Esophagus squamous epithelium (tissue), 5 donors: Measurements from ENCODE around the gene HTRA2. TPM values are rescaled to one million over a fixed set of nuclear protein-coding genes. Genes with fewer than 3 reads are reported as not detected.

Source experiments
- DNase-seq: peaks from one replicate; lab custom pipeline; 2025; lab: John Stamatoyannopoulos, UW
- H3K27ac ChIP-seq, 4 donors: fragments of 200-600 bp; sonication (generic); one replicate each; pipeline ENCODE4 v1.5.1; 2016 to 2019; ENCODE audit warnings: mild to moderate bottlenecking in 1 of 4
- H3K27me3 ChIP-seq, 4 donors: fragments of 200-600 bp; sonication (generic); 1 replicate in 3 of 4; 2 replicates in 1 of 4; pipeline versions ENCODE4 v1.5.1 to v1.6.0; 2017 to 2021; ENCODE audit warnings: antibody characterized with exemption in 1 of 4
- H3K36me3 ChIP-seq, 3 donors: fragments of 200-600 bp; sonication (generic); one replicate each; pipeline ENCODE4 v1.5.1; 2016 to 2019
- H3K4me1 ChIP-seq, 3 donors: fragments of 200-600 bp; sonication (generic); one replicate each; pipeline ENCODE4 v1.5.1; 2017 to 2019
- H3K4me3 ChIP-seq, 4 donors: fragments of 200-600 bp; sonication (generic); 1 replicate in 3 of 4; 2 replicates in 1 of 4; pipeline ENCODE4 v1.5.1; 2016 to 2019; ENCODE audit warnings: mild to moderate bottlenecking in 2 of 4, moderate library complexity in 1 of 4
- H3K9me3 ChIP-seq, 3 donors: fragments of 200-600 bp; sonication (generic); one replicate each; pipeline ENCODE4 v1.5.1; 2016 to 2019
- CTCF ChIP-seq, 6 experiments: fragments of 450-650 bp in 4 of 6; fragments of 200-600 bp in 2 of 6; sonication (generic) in 2 of 6; IDR thresholded peaks; one replicate each; pipeline ENCODE4 v1.5.1; 2016 to 2019; ENCODE audit warnings: antibody characterized with exemption in 6 of 6, mild to moderate bottlenecking in 4 of 6, moderate library complexity in 4 of 6
- POLR2A ChIP-seq, 4 donors: fragments of 450-650 bp; IDR thresholded peaks; one replicate each; pipeline ENCODE4 v1.6.1; 2017; ENCODE audit warnings: antibody characterized with exemption in 4 of 4, mild to moderate bottlenecking in 4 of 4, moderate library complexity in 3 of 4
- WGBS, 2 donors: methylation state at CpG; one replicate each; pipeline ENCODE4 v1.1.5; 2018; 5-methylcytosine and 5-hydroxymethylcytosine counted together
- intact Hi-C: fragments of 100-400 bp; cut with DNase I; formaldehyde crosslinking; loops from one replicate; pipeline ENCODE4 v1.15.0; 2022
- total RNA-seq, 4 donors: library from RNA; depleted of rRNA; stranded (reverse); fragments of >200 nt; gene quantifications; one replicate each; pipeline ENCODE4 v1.1.0, GENCODE V29; 2016
- donor health status: DM: yes; HTN: yes; CAD: no.

Gene HTRA2
- total RNA-seq, 4 donors from 2014 or later, result 16.9 to 25.8 (median 22.0) TPM

- Histone ChIP-seq H3K27ac (peak within 1 kb of the TSS in 1 of 4 donors; percentile 15), H3K4me1 (peaks cover 31 to 56% (median 37%) of the 10 kb centered on the region in 3 donors), H3K27me3 (peaks cover 7 to 75% (median 20%) of the 10 kb centered on the region in 4 donors), H3K4me3 (peak within 1 kb of the TSS; percentile 29 to 61 (median 50)), H3K36me3 (peaks cover 0 to 4% (median 0%) of the 10 kb centered on the region in 3 donors), H3K9me3 (no peaks in the 10 kb centered on the region)
- TF ChIP-seq POLR2A (IDR thresholded peaks at IDR 0.05) (no peak), CTCF (IDR thresholded peaks at IDR 0.05) (no peak)
- intact Hi-C loops, result no loop called here
- no peak for DNase-seq
- 18 to 19% methylated on average over 11 to 25 of the region's 65 CpGs for WGBS, 2 donors
Observed at GRCh38 chr2:74499267-74499939, 30.3 kb upstream of the HTRA2 start, which contains the start of gene LBX2. Gene LBX2, minus strand, starts transcription at chr2:74499603. Its CDS starts 66 bp downstream, at chr2:74499537.

GRCh38 chr2:74499940-74500577 is 29.7 kb upstream of the HTRA2 start:
- H3K4me3 ChIP-seq, result no peak overlapping the region
- H3K27me3 ChIP-seq, result peaks cover 7 to 75% (median 20%) of the 10 kb centered on the region in 4 donors
- intact Hi-C loops, result no loop called here
- TF ChIP-seq POLR2A (IDR thresholded peaks at IDR 0.05) (no peak), CTCF (IDR thresholded peaks at IDR 0.05) (no peak)
- H3K36me3 ChIP-seq, result peaks cover 0 to 9% (median 0%) of the 10 kb centered on the region in 3 donors
- no peak for DNase-seq
- H3K27ac ChIP-seq, result no peak overlapping the region
- H3K4me1 ChIP-seq, result peaks cover 32 to 62% (median 37%) of the 10 kb centered on the region in 3 donors
- H3K9me3 ChIP-seq, result no peaks in the 10 kb centered on the region
- 43 to 59% methylated on average over 7 to 9 of the region's 15 CpGs for WGBS, 2 donors

GRCh38 chr2:74500578-74500946 is 29.2 kb upstream of the HTRA2 start:
- peaks cover 0 to 14% (median 2%) of the 10 kb centered on the region in 3 donors for H3K36me3 ChIP-seq
- H3K4me3 ChIP-seq, result no peak overlapping the region
- no peaks in the 10 kb centered on the region for H3K9me3 ChIP-seq
- no peak for DNase-seq
- H3K27ac ChIP-seq, result no peak overlapping the region
- TF ChIP-seq POLR2A (IDR thresholded peaks at IDR 0.05), result no peak
- intact Hi-C loops, result no loop called here
- H3K4me1 ChIP-seq, result peaks cover 37 to 67% (median 38%) of the 10 kb centered on the region in 3 donors
- peaks cover 7 to 75% (median 20%) of the 10 kb centered on the region in 4 donors for H3K27me3 ChIP-seq

GRCh38 chr2:74501335-74502071 is 28.2 kb upstream of the HTRA2 start:
- TF ChIP-seq CTCF (IDR thresholded peaks at IDR 0.05) (no peak), POLR2A (IDR thresholded peaks at IDR 0.05) (no peak)
- Histone ChIP-seq H3K27ac (no peak overlapping the region), H3K27me3 (peaks cover 7 to 74% (median 20%) of the 10 kb centered on the region in 4 donors), H3K4me3 (peak overlapping the region in 1 of 4 donors; percentile 73), H3K36me3 (peaks cover 0 to 23% (median 9%) of the 10 kb centered on the region in 3 donors), H3K4me1 (peaks cover 47 to 77% (median 48%) of the 10 kb centered on the region in 3 donors), H3K9me3 (no peaks in the 10 kb centered on the region)
- no peak for DNase-seq
- 69 to 87% methylated on average over 15 to 18 of the region's 18 CpGs for WGBS, 2 donors
- intact Hi-C loops, result no loop called here

GRCh38 chr2:74502147-74502719 is 27.5 kb upstream of the HTRA2 start:
- WGBS, 2 donors, result 22 to 45% methylated on average over 6 to 31 of the region's 32 CpGs
- peaks cover 7 to 66% (median 20%) of the 10 kb centered on the region in 4 donors for H3K27me3 ChIP-seq

More at GRCh38 chr2:74502147-74502719, 27.5 kb upstream of the HTRA2 start:
- TF ChIP-seq CTCF (IDR thresholded peaks at IDR 0.05), result no peak
- no peak for TF ChIP-seq POLR2A (IDR thresholded peaks at IDR 0.05)
- intact Hi-C loops, result no loop called here
- Histone ChIP-seq H3K4me3 (peak overlapping the region; percentile 30 to 73 (median 61)), H3K27ac (peak overlapping the region; percentile 9 to 81 (median 76)), H3K9me3 (no peaks in the 10 kb centered on the region), H3K4me1 (peaks cover 52 to 81% (median 52%) of the 10 kb centered on the region in 3 donors), H3K36me3 (peaks cover 0 to 23% (median 9%) of the 10 kb centered on the region in 3 donors)
- DNase-seq, result no peak
